Epidermal melanocyte (primary cell): Measurements from ENCODE around the gene KIF6.

Source experiments
- DNase-seq: peaks from one replicate; pipeline ENCODE4 v3.0.0; 2011; ENCODE audit warnings: low spot score; ENCODE audit not compliant: insufficient read length

KIF6 gene

GRCh38 chr6:39387785-39388184 is 337.4 kb downstream of the KIF6 start:
- peak; percentile 19 for DNase-seq

GRCh38 chr6:39386487-39386886 is 338.7 kb downstream of the KIF6 start:
- no peak for DNase-seq

GRCh38 chr6:39381550-39382140 is 343.6 kb downstream of the KIF6 start:
- no peak for DNase-seq

- DNase-seq, result no peak
Observed at GRCh38 chr6:39380837-39381549, 344.2 kb downstream of the KIF6 start.

GRCh38 chr6:39378960-39379425 is 346.2 kb downstream of the KIF6 start:
- DNase-seq, result no peak

GRCh38 chr6:39378175-39378959 is 346.8 kb downstream of the KIF6 start:
- no peak for DNase-seq

GRCh38 chr6:39377539-39377950 is 347.7 kb downstream of the KIF6 start:
- DNase-seq, result peak; percentile 90

GRCh38 chr6:39375405-39375804 is 349.8 kb downstream of the KIF6 start:
- DNase-seq, result no peak

- DNase-seq, result no peak
Observed at GRCh38 chr6:39370390-39370789, 354.8 kb downstream of the KIF6 start.

- no peak for DNase-seq
Observed at GRCh38 chr6:39369987-39370386, 355.2 kb downstream of the KIF6 start.

GRCh38 chr6:39367700-39368099 is 357.5 kb downstream of the KIF6 start:
- DNase-seq, result no peak

- DNase-seq, result no peak
Observed at GRCh38 chr6:39366931-39367618, 358.1 kb downstream of the KIF6 start.

GRCh38 chr6:39365281-39366074 is 359.7 kb downstream of the KIF6 start:
- DNase-seq, result no peak

GRCh38 chr6:39363280-39363679 is 361.9 kb downstream of the KIF6 start:
- no peak for DNase-seq

- no peak for DNase-seq
Observed at GRCh38 chr6:39362487-39362865, 362.7 kb downstream of the KIF6 start.

- peak; percentile 62 for DNase-seq
Observed at GRCh38 chr6:39361657-39362486, 363.3 kb downstream of the KIF6 start.

- no peak for DNase-seq
Observed at GRCh38 chr6:39360378-39360777, 364.8 kb downstream of the KIF6 start.

GRCh38 chr6:39357998-39358686 is 367.1 kb downstream of the KIF6 start:
- DNase-seq, result no peak

GRCh38 chr6:39353698-39354315 is 371.4 kb downstream of the KIF6 start:
- DNase-seq, result no peak
